RPMI8226 (cell line): ENCODE measurements around the gene MAD1L1.

Experiments used
- DNase-seq: peaks from one replicate; pipeline ENCODE4 v3.0.0-alpha.2; 2015

The MAD1L1 gene

GRCh38 chr7:1946025-1946772 is 286.5 kb downstream of the MAD1L1 start:
- no peak for DNase-seq

- DNase-seq: no peak
Observed at GRCh38 chr7:1945558-1945957, 287.2 kb downstream of the MAD1L1 start.

GRCh38 chr7:1944619-1945210 is 288.0 kb downstream of the MAD1L1 start:
- no peak for DNase-seq

DNA sequence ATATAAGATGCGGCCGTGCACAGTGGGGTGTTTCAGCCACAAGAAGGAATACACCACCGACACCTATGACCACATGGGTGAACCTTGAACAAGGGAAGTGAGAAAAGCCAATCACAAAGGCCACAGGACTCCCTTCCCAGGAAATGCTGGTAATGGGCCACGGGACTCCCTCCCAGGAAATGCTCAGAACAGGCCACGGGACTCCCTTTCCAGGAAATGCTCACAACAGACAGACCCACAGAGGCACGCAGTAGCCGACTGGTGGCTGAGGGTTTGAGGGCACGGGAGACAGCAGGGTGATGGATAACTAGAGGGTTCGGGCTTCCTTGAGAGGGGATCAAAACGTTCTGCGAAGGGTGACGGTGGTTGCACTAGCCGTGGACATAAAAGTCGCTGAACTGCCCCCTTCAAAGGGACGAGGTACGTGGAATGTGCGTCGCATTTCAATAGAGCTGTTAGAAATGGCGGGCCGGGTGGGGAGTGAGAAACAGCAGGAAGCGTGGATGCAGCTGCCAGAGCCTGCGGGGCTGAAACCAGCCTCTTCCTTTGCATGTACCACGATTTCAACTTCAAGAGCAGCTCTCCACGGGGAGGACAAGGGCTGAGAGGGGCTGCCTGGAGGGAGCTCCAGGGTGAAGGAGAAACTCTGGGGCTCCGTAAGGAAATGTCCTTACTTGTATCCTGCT is 288.7 kb downstream of the MAD1L1 start:
- DNase-seq: no peak

GRCh38 chr7:1943326-1943725 is 289.4 kb downstream of the MAD1L1 start:
- DNase-seq: no peak

DNA sequence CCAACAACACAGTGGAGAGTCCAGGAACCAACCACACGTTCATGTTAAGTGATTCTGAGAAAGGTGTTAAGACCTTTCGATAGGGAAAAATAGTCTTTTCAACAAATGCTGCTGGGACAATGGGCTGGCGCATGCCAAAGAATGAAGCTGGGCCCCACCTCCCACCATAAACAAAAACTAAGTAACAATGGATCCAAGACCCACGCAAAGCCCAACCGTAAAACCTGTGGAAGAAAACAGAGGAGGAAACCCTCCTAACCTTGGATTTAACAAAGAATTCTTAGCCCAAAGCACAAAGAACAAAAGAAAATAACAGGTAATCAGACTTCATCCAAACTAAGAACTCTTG is 289.8 kb downstream of the MAD1L1 start:
- DNase-seq: no peak

GRCh38 chr7:1942243-1942940 is 290.4 kb downstream of the MAD1L1 start:
- DNase-seq: no peak

DNA sequence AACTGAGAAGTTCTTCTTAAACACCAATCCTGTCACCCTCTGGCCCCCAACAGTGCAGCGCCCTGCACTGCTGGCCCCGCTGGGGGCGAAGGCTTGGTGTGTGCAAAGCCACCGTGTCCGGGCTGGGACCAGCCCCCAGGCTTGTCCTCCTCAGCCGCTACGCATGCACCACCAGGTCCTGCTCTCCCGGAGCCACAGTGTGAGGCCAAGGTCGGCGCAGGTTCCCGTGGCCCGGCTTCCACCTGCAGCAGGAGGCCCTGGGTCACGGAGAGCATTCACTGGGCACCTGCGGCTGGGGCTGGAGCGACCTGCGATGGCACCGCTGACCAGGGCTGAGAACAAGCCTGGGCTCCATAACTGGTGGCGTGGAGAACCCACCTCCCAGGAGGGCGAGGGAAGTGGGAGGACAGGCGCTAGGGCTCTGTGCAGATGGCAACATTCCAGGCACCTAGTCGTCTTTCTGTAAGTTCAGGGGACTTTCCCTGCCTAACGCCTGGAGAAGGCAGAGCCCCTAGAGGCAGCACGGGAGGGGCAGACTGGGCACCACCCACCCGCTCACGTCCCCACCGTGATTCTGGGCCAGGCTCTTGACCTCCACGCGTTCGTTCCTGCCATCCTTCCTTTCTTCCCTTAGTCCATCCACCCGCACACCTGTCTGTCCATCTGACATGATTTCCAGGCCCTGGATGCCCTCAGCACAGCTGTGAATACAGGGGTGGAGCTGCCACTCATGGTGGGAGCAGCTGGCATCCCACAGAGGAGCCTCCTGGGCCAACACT is 291.1 kb downstream of the MAD1L1 start:
- DNase-seq: no peak

DNA sequence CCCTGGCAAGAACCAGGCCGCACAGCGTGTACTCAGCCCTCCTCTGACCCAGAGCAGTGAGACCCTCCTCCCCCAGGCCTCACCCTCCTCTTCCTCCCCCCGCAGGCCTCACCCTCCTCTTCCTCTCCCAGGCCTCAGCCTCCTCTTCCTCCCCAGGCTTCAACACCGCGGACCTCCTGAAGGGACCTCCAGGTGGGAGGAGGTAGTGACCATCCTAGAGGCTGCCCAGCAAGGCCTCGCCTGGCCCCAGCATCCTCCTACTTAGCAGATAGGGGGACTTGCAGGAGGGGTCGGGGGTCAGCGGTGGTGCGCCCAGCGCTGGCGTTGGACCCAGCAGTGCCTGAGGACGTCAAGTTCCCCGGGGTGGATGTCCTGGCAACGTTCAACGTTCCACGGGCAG is 291.9 kb downstream of the MAD1L1 start:
- DNase-seq: no peak

DNA sequence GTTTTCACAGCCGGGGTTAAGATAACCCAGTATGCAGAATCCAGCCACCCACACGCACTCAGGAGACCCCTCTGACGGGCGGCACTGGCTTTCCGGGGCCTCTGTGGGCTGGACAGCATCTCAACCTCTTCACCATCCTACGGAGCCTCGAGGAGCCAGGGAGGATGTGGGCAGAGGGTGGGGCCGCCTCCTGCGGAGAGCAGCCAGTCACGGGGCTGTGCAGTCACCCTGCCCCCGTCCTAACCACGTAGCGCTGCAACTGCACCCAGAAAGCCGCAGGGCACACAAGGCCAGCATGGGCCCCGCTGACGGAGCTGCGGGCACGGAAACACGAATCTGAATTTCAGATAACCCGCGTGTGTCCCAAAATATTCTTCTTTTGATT is 292.4 kb downstream of the MAD1L1 start:
- no peak for DNase-seq

GRCh38 chr7:1939434-1940401 is 293.0 kb downstream of the MAD1L1 start:
- no peak for DNase-seq

DNA sequence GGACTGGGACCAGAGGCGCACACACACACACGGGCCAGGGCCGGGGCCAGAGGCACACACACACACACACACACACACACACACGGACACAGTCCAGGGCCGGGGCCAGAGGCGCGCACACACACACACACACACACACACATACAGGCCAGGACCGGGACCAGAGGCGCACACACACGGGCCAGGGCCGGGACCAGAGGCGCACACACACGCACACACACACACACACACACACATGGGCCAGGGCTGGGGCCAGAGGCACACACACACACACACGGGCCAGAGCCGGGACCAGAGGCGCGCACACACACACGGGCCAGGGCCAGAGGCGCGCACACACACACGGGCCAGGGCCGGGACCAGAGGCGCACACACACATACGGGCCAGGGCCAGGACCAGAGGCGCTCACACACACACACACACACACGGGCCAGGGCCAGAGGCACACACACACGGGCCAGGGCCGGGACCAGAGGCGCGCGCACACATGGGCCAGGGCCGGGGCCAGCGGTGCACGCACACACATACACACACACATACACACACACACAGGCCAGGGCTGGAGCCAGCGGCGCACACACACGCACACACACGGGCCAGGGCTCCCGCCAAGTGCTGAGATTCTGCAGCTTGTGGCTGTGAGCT is 293.8 kb downstream of the MAD1L1 start:
- DNase-seq: no peak

DNA sequence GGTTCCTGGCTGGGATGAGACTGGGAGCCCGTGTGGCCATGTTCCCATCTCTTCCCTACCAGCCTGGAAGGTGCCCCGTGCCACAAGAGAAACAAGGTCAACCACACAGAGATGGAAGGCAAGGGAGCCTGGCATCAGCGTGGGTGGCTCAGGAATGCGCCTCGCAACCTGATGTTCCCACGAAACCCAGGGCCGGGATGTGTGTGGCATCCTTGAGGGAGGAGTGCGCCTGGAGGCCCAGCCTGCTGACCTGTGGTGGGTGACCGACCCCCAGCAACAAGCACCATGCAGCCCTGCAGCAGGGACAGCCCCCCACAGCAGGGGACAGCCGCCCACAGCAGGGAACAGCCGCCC is 295.5 kb downstream of the MAD1L1 start:
- no peak for DNase-seq

DNA sequence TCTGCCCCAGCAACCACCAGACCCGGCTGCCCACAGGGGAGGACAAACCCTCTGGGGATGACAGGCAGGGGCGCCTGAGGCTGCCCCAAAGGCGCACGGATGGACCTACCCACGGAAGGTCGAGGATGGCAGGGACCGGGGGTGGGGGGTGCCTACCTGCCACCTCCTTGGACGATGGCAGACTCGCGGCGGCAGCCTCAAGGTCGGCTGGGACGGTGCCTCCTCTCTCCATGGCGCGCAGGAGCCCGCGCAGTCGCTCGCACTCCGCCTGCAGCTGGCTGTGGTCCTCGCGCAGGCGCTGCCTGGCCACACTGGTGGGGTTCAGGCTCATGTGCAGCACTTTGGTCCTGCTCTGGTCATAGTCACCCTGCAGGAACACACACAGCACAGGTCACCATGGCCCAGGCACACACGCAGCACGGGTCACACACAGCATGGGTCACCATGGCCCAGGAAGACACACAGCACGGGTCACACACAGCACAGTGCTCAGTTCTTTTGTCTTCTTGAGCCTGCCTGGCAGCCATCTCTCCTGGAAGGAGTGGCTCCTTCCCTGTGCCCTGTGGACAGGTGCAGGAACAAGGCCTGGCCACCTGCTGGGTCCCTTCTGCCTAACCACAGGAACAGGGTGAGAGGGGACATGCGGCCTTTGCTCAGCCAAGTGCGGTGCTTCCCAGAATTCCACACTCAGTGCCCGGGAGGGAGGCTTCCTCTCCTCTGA is 296.1 kb downstream of the MAD1L1 start:
- DNase-seq: no peak

DNA sequence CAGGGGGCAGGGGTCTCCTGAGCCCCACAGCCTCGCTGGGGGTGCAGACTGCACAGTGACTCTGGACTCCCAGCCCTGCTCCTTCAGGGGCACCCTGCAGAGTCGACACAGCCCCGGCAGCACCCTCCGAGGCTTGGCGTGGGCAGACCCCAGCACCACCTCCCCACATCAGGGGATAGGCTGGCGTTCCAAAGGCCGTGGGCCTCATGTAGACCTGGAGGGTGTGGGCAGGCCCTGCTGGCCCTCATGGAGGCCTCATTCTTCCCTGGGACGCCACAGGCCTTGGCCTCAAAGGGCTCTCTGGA is 296.8 kb downstream of the MAD1L1 start:
- DNase-seq: no peak

GRCh38 chr7:1935176-1936005 is 297.4 kb downstream of the MAD1L1 start:
- DNase-seq: no peak

DNA sequence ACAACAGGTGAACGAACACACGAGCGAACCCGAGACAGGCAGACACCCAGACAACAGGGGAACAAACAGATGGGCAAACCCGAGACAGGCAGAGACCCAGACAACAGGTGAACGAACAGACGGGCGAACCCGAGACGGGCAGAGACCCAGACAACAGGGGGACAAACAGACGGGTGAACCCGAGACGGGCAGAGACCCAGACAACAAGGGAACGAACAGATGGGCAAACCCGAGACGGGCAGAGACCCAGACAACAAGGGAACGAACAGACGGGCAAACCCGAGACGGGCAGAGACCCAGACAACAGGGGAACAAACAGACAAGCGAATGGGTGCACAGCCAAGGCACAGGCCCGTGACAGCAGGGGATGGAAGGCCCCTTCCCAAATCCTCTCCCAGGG is 298.0 kb downstream of the MAD1L1 start:
- no peak for DNase-seq

DNA sequence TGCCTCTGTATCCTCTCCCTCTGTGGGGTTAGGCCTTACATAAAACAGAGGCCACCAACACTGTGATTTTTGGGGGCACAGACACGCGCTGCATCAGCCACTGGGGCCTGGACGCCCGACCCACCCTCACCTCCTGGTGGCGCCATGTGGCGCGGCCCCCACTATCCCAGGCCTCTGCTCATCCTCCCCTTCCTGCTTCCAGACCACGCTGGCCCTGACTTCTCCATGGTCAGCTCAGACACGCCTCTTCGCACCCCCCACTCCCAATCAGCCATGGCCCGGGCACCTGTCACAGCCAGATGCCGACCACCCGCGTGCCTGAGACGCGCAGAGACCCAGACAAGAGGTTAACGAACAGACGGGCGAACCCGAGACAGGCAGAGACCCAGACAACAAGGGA is 298.7 kb downstream of the MAD1L1 start:
- no peak for DNase-seq

GRCh38 chr7:1933066-1933750 is 299.5 kb downstream of the MAD1L1 start:
- no peak for DNase-seq
